ENCODE results near the gene CEP162.
"Not testable (repeated sequence)": the region's sequence is repeated elsewhere in the genome, so short reads cannot be mapped to it uniquely, and the experiment has no call there.

CEP162 gene

GRCh38 chr6:84156306-84156705, 71.1 kb downstream of the CEP162 start:
- no peak for DNase-seq (ENCODE audit: low read depth in 1 of 2, low spot score in 1 of 2)

- no peak for DNase-seq (ENCODE audit: low read depth in 1 of 2, low spot score in 1 of 2)
These were observed 75.8 kb downstream of the CEP162 start for GRCh38 chr6:84151669-84152068.

GRCh38 chr6:84150705-84151104, 76.7 kb downstream of the CEP162 start:
- no peak for DNase-seq (ENCODE audit: low read depth in 1 of 2, low spot score in 1 of 2)

GRCh38 chr6:84141521-84141920, 85.9 kb downstream of the CEP162 start:
- DNase-seq (ENCODE audit: low read depth in 1 of 2, low spot score in 1 of 2), result no peak

- DNase-seq (ENCODE audit: low read depth in 1 of 2, low spot score in 1 of 2), result no peak
These were observed 88.1 kb downstream of the CEP162 start for GRCh38 chr6:84139311-84139710.

GRCh38 chr6:84137989-84138575, 89.4 kb downstream of the CEP162 start:
- no peak for DNase-seq (ENCODE audit: low read depth in 1 of 2, low spot score in 1 of 2)

GRCh38 chr6:84137051-84137375, 90.4 kb downstream of the CEP162 start:
- DNase-seq (ENCODE audit: low read depth in 1 of 2, low spot score in 1 of 2), result no peak

- no peak for DNase-seq (ENCODE audit: low read depth in 1 of 2, low spot score in 1 of 2)
These were observed 90.9 kb downstream of the CEP162 start for GRCh38 chr6:84136364-84137050.

GRCh38 chr6:84135291-84135690, 92.2 kb downstream of the CEP162 start:
- no peak for DNase-seq (ENCODE audit: low read depth in 1 of 2, low spot score in 1 of 2)

- not testable (repeated sequence) for DNase-seq (ENCODE audit: low read depth in 1 of 2, low spot score in 1 of 2)
These were observed 94.1 kb downstream of the CEP162 start for GRCh38 chr6:84133385-84133784.

- not testable (repeated sequence) for DNase-seq (ENCODE audit: low read depth in 1 of 2, low spot score in 1 of 2)
These were observed 97.9 kb downstream of the CEP162 start for GRCh38 chr6:84129588-84129987.

GRCh38 chr6:84123186-84123585, 104.3 kb downstream of the CEP162 start:
- DNase-seq (ENCODE audit: low read depth in 1 of 2, low spot score in 1 of 2), result no peak

GRCh38 chr6:84119277-84119676, 108.2 kb downstream of the CEP162 start:
- no peak for DNase-seq (ENCODE audit: low read depth in 1 of 2, low spot score in 1 of 2)

GRCh38 chr6:84118191-84118590, 109.3 kb downstream of the CEP162 start:
- no peak for DNase-seq (ENCODE audit: low read depth in 1 of 2, low spot score in 1 of 2)

- DNase-seq (ENCODE audit: low read depth in 1 of 2, low spot score in 1 of 2), result not testable (repeated sequence)
These were observed 112.4 kb downstream of the CEP162 start for GRCh38 chr6:84114933-84115594.

- DNase-seq (ENCODE audit: low read depth in 1 of 2, low spot score in 1 of 2), result not testable (repeated sequence)
These were observed 116.1 kb downstream of the CEP162 start for GRCh38 chr6:84111351-84111750.

GRCh38 chr6:84107495-84107894, 119.9 kb downstream of the CEP162 start:
- DNase-seq (ENCODE audit: low read depth in 1 of 2, low spot score in 1 of 2), result no peak

GRCh38 chr6:84105215-84105924, 122.1 kb downstream of the CEP162 start:
- not testable (repeated sequence) for DNase-seq (ENCODE audit: low read depth in 1 of 2, low spot score in 1 of 2)

GRCh38 chr6:84103029-84103428, 124.4 kb downstream of the CEP162 start:
- no peak for DNase-seq (ENCODE audit: low read depth in 1 of 2, low spot score in 1 of 2)

GRCh38 chr6:84095156-84095555, 132.3 kb downstream of the CEP162 start:
- no peak for DNase-seq (ENCODE audit: low read depth in 1 of 2, low spot score in 1 of 2)

GRCh38 chr6:84093441-84094435, 133.7 kb downstream of the CEP162 start:
- no peak for DNase-seq (ENCODE audit: low read depth in 1 of 2, low spot score in 1 of 2)
